ENCODE measurements around the gene HIVEP2.
A peak's percentile ranks its signal among the peaks of the same experiment; 100 is the strongest.

The HIVEP2 gene

GRCh38 chr6:142838821-142839685, 105.9 kb downstream of the HIVEP2 start:
- no peak for DNase-seq

GRCh38 chr6:142835787-142836535, 109.0 kb downstream of the HIVEP2 start:
- DNase-seq = no peak

- no peak for DNase-seq
Measured at GRCh38 chr6:142834853-142835252, 110.1 kb downstream of the HIVEP2 start.

GRCh38 chr6:142833798-142834197, 111.2 kb downstream of the HIVEP2 start:
- no peak for DNase-seq

- peak; percentile 32 for DNase-seq
Measured at GRCh38 chr6:142833054-142833453, 111.9 kb downstream of the HIVEP2 start.

- no peak for DNase-seq
Measured at GRCh38 chr6:142830807-142831206, 114.2 kb downstream of the HIVEP2 start.

DNA sequence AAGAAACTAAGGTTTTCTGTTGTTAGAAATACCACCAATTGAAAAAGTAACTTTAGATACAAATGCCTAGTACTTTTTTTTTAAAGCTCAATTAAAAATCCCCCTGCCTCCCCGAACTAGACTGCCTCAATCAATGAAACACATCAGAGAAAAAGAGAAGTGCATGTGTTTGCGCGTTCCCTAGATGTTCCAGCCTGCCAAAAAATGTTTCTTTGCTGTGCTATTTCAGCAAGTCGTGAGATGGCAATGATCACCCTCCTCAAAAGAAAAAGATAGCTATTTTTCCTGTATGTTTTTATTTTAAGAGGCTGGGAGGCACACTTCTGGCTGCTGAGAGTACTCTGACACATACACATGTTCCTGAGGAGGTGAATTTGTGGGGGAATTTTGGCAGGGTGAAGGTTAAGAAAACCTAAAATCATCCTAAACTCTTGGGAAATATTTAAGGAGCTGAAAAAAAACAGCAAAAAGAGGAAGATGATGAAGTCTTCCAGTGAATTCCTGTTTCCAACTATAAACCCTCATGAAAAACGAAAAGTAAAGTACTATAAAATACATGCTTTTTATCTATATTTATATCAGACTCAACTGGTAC, 114.8 kb downstream of the HIVEP2 start:
- no peak for DNase-seq

DNA sequence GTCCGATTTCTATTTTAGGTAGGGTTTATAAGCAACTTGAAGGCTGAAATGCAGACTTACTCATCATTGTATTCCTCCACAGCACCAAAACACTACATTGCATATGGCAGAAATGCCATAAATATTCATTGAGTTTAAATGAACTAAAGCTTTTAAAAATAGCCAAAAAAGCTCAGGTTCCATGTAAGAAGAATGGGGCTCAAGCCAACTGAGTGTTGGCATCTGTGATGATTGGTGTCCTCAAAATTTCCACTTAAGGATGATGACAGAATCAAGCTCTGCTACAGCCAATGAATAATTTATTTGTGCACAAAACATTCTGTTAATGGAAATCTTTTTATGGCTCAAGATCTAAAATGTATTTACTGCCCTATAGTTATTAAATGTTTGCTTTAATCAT, 115.4 kb downstream of the HIVEP2 start:
- no peak for DNase-seq

- no peak for DNase-seq
Measured at GRCh38 chr6:142827991-142828390, 117.0 kb downstream of the HIVEP2 start.

DNA sequence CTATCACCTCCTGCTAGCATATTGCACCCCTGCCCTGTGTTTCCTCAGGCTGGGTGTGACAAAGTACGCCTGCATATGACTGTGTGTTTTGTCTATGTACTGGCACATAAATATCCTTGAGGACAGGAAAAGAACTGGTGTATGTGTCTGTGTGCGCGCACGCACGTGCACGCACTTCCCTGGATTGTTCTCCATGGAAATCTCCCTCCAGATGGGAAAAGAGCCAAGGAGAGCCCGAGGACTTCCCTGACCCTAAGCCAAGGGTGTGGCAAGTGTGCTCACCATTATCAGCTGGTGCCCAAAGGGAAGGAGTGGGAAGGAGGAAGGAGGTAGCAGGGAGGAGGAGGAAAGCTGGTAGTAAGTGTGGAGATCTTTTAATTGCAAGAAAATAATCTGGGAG, 117.6 kb downstream of the HIVEP2 start:
- DNase-seq = no peak

DNA sequence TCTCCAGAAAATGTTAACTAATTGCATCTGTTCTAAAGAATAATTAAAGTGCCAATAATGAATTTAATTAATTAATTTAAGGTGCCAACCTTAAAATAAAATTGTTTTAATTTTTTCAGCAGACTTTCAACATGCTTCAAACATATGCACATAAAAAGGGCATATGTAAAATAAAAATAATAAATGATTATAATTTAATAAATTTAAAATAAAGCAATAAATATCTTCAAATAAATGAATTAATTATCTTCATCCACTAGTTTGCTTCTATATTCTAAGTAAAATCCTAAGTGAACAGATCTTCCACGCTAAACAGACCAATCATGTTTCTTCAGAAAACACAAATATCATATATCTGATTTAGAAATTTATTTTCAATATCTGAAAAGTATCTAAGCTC, 119.2 kb downstream of the HIVEP2 start:
- no peak for DNase-seq

DNA sequence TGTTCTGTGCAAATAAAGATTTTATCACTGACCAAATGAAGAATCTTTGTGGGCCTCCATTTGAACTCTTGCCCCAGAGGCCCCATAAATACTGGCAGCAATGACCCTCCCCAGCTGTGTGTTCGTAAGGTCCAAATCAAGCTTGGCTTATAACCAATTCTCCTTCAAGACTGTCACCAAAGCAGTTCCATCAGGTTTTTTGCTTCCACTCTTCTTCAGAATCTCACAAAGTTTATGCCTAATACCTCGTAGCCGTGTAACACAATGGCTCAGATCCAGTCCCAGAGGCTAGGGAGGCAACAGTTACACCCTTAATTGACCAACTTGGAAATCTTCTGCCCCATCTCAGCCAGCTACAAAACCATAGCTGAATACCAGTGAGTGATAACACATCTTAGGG, 120.5 kb downstream of the HIVEP2 start:
- no peak for DNase-seq

DNA sequence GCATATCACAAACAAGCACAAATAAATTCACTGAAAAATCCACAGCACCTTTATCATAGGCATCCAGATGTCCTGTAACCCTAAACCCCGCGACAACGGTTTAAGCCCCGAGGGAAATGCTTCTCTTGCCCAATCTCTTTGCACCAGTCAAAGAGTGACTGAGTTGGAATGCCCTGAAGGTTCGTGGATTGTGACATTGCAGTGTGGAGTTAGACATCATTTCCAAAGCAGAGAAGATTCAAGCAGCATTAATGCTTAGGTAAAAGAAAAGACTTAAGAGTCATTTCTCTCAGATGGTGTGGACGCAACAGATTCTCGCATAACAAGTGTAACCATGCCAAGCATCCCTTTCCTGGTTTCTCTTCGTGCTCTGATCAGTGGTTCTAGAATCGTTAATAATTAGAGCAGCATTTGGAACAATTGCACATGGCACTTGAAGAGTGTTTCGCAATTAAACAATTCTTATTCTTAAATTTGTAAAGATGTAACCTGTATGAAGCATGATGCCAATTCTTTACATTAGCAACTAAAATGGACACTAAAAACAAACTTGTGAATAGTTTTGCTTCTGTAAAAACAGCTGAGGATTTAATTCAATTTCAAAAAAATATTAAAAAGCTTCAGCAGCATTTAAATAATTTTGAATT, 121.6 kb downstream of the HIVEP2 start:
- no peak for DNase-seq

GRCh38 chr6:142822842-142823241, 122.1 kb downstream of the HIVEP2 start:
- no peak for DNase-seq

- DNase-seq = no peak
Measured at GRCh38 chr6:142822383-142822782, 122.6 kb downstream of the HIVEP2 start.

DNA sequence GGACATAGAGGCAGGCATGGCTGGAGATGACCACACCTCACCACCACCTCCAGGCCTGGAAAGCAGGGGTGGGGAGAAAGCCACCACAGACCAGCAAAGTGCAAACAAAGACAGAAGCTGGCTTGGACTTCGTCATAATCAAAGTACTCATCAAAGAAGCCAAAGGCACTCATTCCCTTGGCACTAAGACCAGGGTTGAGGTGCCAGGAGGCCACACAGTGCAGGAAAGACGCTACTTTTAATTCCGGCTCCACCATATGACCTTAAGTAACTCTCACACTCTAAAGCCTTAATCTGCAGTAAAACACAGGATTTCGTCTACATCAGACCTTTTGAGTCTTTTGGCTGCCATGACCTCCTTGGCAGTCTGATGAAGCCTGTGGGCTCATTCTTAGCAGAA, 123.1 kb downstream of the HIVEP2 start:
- no peak for DNase-seq

DNA sequence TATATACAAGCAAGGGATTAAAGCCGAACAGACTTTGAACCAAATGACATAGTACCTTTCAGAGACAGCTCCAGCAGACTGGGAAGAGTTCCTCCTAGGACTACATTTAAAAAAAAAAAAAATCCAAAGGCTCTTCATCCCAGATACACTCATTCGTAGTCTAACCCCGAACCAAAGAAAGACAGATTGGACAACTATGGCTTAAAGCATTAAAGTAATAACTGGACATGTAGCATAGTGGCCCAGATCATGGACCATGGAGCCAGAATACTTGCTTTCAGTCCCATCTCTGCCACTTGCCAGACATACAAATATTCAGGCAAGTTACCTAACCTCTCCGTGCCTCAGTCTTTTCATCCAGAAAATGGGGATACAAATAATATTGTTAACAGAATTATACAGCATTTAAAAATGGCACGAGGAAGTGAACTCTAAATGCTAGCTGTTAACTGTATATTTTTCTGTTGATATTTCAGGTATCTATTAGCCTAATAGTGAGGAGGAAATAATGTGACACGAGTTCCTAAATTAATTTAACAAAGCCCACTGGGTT, 123.7 kb downstream of the HIVEP2 start:
- no peak for DNase-seq

GRCh38 chr6:142820338-142821051, 124.5 kb downstream of the HIVEP2 start:
- DNase-seq = no peak

GRCh38 chr6:142819603-142820337, 125.2 kb downstream of the HIVEP2 start:
- no peak for DNase-seq

GRCh38 chr6:142816486-142816885, 128.5 kb downstream of the HIVEP2 start:
- no peak for DNase-seq

DNA sequence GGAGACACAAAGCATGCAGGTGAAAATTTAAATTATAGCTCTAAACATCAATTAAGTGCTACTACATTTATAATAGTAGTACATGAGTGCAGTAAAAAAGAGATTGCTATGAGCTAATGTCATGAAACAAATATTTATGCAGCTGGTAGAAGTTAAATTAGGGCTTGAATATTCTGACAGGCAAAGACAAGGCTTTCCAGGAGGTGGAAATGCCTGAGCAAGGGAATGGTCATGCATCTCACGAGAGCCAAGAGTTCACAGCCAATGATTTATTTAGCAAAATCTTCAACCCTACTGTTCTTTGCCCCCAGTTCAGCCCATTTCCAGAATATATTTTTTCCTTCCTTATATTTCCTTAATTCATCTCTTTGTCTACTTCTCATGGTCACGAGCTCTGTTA, 128.9 kb downstream of the HIVEP2 start:
- DNase-seq = no peak

DNA sequence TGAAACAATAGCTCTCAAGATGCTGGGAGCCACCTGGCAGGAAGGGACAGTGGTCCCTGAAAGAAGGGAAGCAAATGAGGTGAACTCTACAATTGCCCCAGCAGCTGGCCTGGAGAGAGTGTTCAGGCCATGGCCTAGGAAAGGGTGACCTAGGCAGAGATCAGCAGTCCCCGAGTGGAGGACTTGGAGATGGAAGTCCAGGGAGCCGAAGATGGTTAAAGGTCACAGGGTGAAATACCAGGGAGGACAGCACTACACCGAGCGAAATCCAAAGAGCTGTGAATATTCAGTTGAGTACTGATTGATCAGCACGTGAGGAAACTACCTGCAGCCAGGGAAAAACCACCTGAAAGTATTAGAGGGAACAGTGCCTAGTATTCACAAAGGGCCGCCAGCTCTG, 133.1 kb downstream of the HIVEP2 start:
- DNase-seq = no peak
